ENCODE data around the gene CDC25A.

- TF ChIP-seq CTCF (IDR thresholded peaks at IDR 0.05) (no peak), POLR2A (IDR thresholded peaks at IDR 0.05; ENCODE audit: low read depth) (no peak), EP300 (IDR thresholded peaks at IDR 0.05) (no peak), POLR2AphosphoS5 (IDR thresholded peaks at IDR 0.05) (no peak)
These were observed 3.1 kb downstream of the CDC25A start for GRCh38 chr3:48185129-48185528.
